Ishikawa (cell line): ENCODE measurements around the gene TLR4.

Source experiments
- CREB1 ChIP-seq: IDR thresholded peaks from 2 replicates; pipeline ENCODE4 v1.6.1; 2012; ENCODE audit warnings: low read depth
- EP300 ChIP-seq: IDR thresholded peaks from 2 replicates; pipeline ENCODE4 v1.6.1; 2012; ENCODE audit warnings: borderline replicate concordance
- FOXM1 ChIP-seq: IDR thresholded peaks from 2 replicates; pipeline ENCODE4 v1.6.1; 2012; ENCODE audit warnings: low read depth, borderline replicate concordance
- NFIC ChIP-seq: IDR thresholded peaks from 2 replicates; pipeline ENCODE4 v1.6.1; 2012
- TEAD4 ChIP-seq: IDR thresholded peaks from 2 replicates; pipeline ENCODE4 v1.6.1; 2012
- ZBTB7A ChIP-seq: IDR thresholded peaks from 2 replicates; pipeline ENCODE4 v1.6.1; 2012; ENCODE audit warnings: low read depth
- TF ChIP-seq, protein P1 (sequence below): IDR thresholded peaks from 2 replicates; pipeline ENCODE4 v1.6.1; 2012; ENCODE audit warnings: low read depth, mild to moderate bottlenecking
- TF ChIP-seq, protein P2 (sequence below): IDR thresholded peaks from 2 replicates; pipeline ENCODE4 v1.6.1; 2012

DNA sequence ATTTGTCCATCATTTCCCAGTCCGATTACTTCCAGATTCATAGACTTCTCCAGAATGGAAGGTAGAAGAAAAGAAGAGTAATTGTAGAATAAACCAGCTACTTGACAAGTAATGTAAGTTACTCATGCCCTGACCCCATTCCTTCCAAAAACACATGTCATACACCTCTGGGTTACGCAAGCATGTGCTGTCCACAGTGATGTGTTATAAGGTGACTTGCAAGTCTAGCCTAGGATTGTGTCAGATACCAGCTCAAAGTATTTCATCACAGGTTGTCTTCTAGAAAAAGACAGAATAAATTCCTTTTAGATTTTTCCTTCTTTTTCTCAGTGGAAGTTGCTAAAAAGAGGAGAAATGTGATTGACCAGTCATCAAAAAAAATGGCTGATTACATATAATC, 8.0 kb upstream of the TLR4 start:
- TF ChIP-seq FOXM1 (no peak), CREB1 (no peak), EP300 (no peak), NFIC (no peak), ZBTB7A (no peak), TEAD4 (no peak)
- TF ChIP-seq, protein P1, sequence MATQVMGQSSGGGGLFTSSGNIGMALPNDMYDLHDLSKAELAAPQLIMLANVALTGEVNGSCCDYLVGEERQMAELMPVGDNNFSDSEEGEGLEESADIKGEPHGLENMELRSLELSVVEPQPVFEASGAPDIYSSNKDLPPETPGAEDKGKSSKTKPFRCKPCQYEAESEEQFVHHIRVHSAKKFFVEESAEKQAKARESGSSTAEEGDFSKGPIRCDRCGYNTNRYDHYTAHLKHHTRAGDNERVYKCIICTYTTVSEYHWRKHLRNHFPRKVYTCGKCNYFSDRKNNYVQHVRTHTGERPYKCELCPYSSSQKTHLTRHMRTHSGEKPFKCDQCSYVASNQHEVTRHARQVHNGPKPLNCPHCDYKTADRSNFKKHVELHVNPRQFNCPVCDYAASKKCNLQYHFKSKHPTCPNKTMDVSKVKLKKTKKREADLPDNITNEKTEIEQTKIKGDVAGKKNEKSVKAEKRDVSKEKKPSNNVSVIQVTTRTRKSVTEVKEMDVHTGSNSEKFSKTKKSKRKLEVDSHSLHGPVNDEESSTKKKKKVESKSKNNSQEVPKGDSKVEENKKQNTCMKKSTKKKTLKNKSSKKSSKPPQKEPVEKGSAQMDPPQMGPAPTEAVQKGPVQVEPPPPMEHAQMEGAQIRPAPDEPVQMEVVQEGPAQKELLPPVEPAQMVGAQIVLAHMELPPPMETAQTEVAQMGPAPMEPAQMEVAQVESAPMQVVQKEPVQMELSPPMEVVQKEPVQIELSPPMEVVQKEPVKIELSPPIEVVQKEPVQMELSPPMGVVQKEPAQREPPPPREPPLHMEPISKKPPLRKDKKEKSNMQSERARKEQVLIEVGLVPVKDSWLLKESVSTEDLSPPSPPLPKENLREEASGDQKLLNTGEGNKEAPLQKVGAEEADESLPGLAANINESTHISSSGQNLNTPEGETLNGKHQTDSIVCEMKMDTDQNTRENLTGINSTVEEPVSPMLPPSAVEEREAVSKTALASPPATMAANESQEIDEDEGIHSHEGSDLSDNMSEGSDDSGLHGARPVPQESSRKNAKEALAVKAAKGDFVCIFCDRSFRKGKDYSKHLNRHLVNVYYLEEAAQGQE: no peak
- TF ChIP-seq, protein P2, sequence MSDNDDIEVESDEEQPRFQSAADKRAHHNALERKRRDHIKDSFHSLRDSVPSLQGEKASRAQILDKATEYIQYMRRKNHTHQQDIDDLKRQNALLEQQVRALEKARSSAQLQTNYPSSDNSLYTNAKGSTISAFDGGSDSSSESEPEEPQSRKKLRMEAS: no peak
